Mesenchymal stem cell (in vitro differentiated cells and primary cell): ENCODE measurements around the gene RNF40.

Experiments
- DNase-seq: peaks from one replicate; pipeline ENCODE4 v3.0.0-alpha.2; 2013
- H2AFZ ChIP-seq: one replicate; pipeline ENCODE4 v1.6.1; 2013; ENCODE audit warnings: low read depth, mild to moderate bottlenecking, control low read depth, inconsistent platforms, low read length, moderate library complexity
- H2AK5ac ChIP-seq: 2 replicates; pipeline ENCODE4 v1.6.1; 2013; ENCODE audit warnings: low read length, moderate library complexity, mild to moderate bottlenecking, inconsistent platforms; ENCODE audit not compliant: severe bottlenecking
- H2BK120ac ChIP-seq: one replicate; pipeline ENCODE4 v1.6.1; 2013; ENCODE audit warnings: low read depth, mild to moderate bottlenecking, inconsistent platforms, low read length, moderate library complexity
- H2BK12ac ChIP-seq, 2 experiments: one replicate each; pipeline ENCODE4 v1.6.1; 2013; ENCODE audit warnings: inconsistent platforms in 2 of 2, low read length in 2 of 2, mild to moderate bottlenecking in 2 of 2, moderate library complexity in 2 of 2, control low read depth in 1 of 2
- H2BK15ac ChIP-seq: one replicate; pipeline ENCODE4 v1.6.1; 2013; ENCODE audit warnings: mild to moderate bottlenecking, low read depth, inconsistent platforms; ENCODE audit not compliant: poor library complexity, severe bottlenecking
- H2BK5ac ChIP-seq: 2 replicates; pipeline ENCODE4 v1.6.1; 2013; ENCODE audit warnings: low read depth, mild to moderate bottlenecking, low read length, control low read depth, inconsistent platforms; ENCODE audit not compliant: poor library complexity, severe bottlenecking
- H3K14ac ChIP-seq, 2 experiments: one replicate each; pipeline ENCODE4 v1.6.1; 2013; ENCODE audit warnings: inconsistent platforms in 2 of 2, low read length in 2 of 2, control low read depth in 1 of 2, mild to moderate bottlenecking in 1 of 2, moderate library complexity in 1 of 2
- H3K18ac ChIP-seq, 2 experiments: one replicate each; pipeline ENCODE4 v1.6.1; 2013; ENCODE audit warnings: inconsistent platforms in 2 of 2, low read length in 2 of 2, control low read depth in 1 of 2, low read depth in 1 of 2, mild to moderate bottlenecking in 1 of 2
- H3K23ac ChIP-seq, 2 experiments: one replicate each; pipeline ENCODE4 v1.6.1; 2013; ENCODE audit warnings: inconsistent platforms in 2 of 2, low read length in 2 of 2, mild to moderate bottlenecking in 2 of 2, moderate library complexity in 2 of 2, control low read depth in 1 of 2
- H3K27ac ChIP-seq: 2 replicates; pipeline ENCODE4 v1.5.1; 2013; ENCODE audit warnings: mild to moderate bottlenecking, moderate library complexity, low read length, control low read depth, inconsistent platforms; ENCODE audit not compliant: poor library complexity, severe bottlenecking
- H3K27me3 ChIP-seq, 2 experiments: 2 replicates each; pipeline versions ENCODE4 v1.6.1 to v1.7.0; 2013; ENCODE audit warnings: low read length in 2 of 2, mild to moderate bottlenecking in 2 of 2, moderate library complexity in 2 of 2, control low read depth in 1 of 2, inconsistent platforms in 1 of 2; ENCODE audit not compliant: control insufficient read depth in 1 of 2, insufficient read depth in 1 of 2
- H3K36me3 ChIP-seq, 2 experiments: 2 replicates each; pipeline versions ENCODE4 v1.6.1 to v1.7.0; 2013; ENCODE audit warnings: low read length in 2 of 2, control low read depth in 1 of 2, inconsistent platforms in 1 of 2, low read depth in 1 of 2, mild to moderate bottlenecking in 1 of 2; ENCODE audit not compliant: insufficient read depth in 2 of 2, control insufficient read depth in 1 of 2
- H3K4ac ChIP-seq, 2 experiments: one replicate each; pipeline ENCODE4 v1.6.1; 2013; ENCODE audit warnings: inconsistent platforms in 2 of 2, low read length in 2 of 2, mild to moderate bottlenecking in 2 of 2, moderate library complexity in 2 of 2, control low read depth in 1 of 2, low read depth in 1 of 2
- H3K4me1 ChIP-seq: 2 replicates; pipeline ENCODE4 v1.6.1; 2013; ENCODE audit warnings: low read depth, low read length, control low read depth; ENCODE audit not compliant: control insufficient read depth, insufficient read depth
- H3K4me2 ChIP-seq: 2 replicates; pipeline ENCODE4 v1.6.1; 2013; ENCODE audit warnings: low read length, mild to moderate bottlenecking, inconsistent platforms; ENCODE audit not compliant: poor library complexity, severe bottlenecking
- H3K4me3 ChIP-seq, 2 experiments: 2 replicates each; pipeline versions ENCODE4 v1.5.1 to v1.7.0; 2013; ENCODE audit warnings: low read length in 2 of 2, mild to moderate bottlenecking in 2 of 2, control low read depth in 1 of 2, low read depth in 1 of 2; ENCODE audit not compliant: insufficient read depth in 1 of 2
- H3K79me1 ChIP-seq: replicated peaks from 2 replicates; pipeline ENCODE4 v1.6.1; 2013; ENCODE audit warnings: mild to moderate bottlenecking, control low read depth, low read length, inconsistent platforms; ENCODE audit not compliant: poor library complexity, severe bottlenecking
- H3K9ac ChIP-seq: 2 replicates; pipeline ENCODE4 v1.7.0; 2013; ENCODE audit warnings: mild to moderate bottlenecking, low read length, moderate library complexity
- H3K9me3 ChIP-seq: 2 replicates; pipeline ENCODE4 v1.7.0; 2013; ENCODE audit warnings: mild to moderate bottlenecking, low read length; ENCODE audit not compliant: control insufficient read depth
- H4K8ac ChIP-seq: one replicate; pipeline ENCODE4 v1.6.1; 2013; ENCODE audit warnings: inconsistent platforms, mild to moderate bottlenecking, low read length, moderate library complexity
- H4K91ac ChIP-seq: one replicate; pipeline ENCODE4 v1.6.1; 2013; ENCODE audit warnings: mild to moderate bottlenecking, low read length, inconsistent platforms
- WGBS: methylation state at CpG from one replicate; pipeline ENCODE4 v1.1.7; 2013; ENCODE audit warnings: mixed read lengths; 5-methylcytosine and 5-hydroxymethylcytosine counted together

RNF40 gene

GRCh38 chr16:30780021-30780420, 17.9 kb downstream of the RNF40 start:
- Histone ChIP-seq H2BK120ac (no peak overlapping the region), H3K4me1 (peaks cover 13% of the 10 kb centered on the region), H3K79me1 (peaks cover 56% of the 10 kb centered on the region), H3K9me3 (no peaks in the 10 kb centered on the region), H2AFZ (no peak overlapping the region), H2BK12ac (no peak overlapping the region), H3K18ac (no peak overlapping the region), H2BK5ac (no peak overlapping the region), H3K4ac (no peak overlapping the region), H2AK5ac (no peak overlapping the region), H3K27me3 (no peaks in the 10 kb centered on the region), H3K9ac (no peak overlapping the region), H3K23ac (no peak overlapping the region), H3K4me2 (no peak overlapping the region), H3K14ac (no peak overlapping the region), H4K91ac (no peak overlapping the region), H3K36me3 (peaks cover 31 to 70% of the 10 kb centered on the region in 2 experiments), H3K4me3 (no peak overlapping the region), H2BK15ac (no peak overlapping the region), H4K8ac (no peak overlapping the region), H3K27ac (no peak overlapping the region)
- 98% methylated on average over 3 of the region's 3 CpGs for WGBS
- DNase-seq, result no peak

DNA sequence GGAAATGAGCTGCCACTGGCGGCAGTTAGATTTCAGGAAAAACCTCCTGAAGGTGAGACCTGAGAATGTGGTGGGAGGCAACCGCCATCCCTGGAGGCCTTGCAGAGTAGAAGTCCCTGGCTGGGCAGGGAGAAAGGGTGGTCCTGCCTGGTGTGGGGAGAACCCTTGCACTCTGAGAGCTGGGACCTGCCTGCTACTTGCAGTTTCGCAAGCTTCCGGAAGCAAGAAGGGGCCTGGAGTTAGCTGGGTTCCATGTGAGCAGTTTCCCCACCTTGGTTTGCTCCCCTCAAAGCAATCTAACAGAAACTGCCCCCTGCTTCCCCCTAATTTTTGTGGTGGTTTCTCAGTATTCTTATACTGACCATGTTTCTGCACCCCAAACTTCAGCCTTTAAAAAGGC, 18.4 kb downstream of the RNF40 start:
- Histone ChIP-seq H3K23ac (no peak overlapping the region), H3K9me3 (no peaks in the 10 kb centered on the region), H3K4me1 (peaks cover 13% of the 10 kb centered on the region), H3K27ac (no peak overlapping the region), H3K36me3 (peaks cover 31 to 74% of the 10 kb centered on the region in 2 experiments), H3K4me3 (no peak overlapping the region), H3K27me3 (no peaks in the 10 kb centered on the region), H3K79me1 (peaks cover 60% of the 10 kb centered on the region), H2BK5ac (no peak overlapping the region), H3K4ac (no peak overlapping the region), H4K91ac (no peak overlapping the region), H2BK15ac (no peak overlapping the region), H2AFZ (no peak overlapping the region), H2BK12ac (no peak overlapping the region), H2BK120ac (no peak overlapping the region), H3K4me2 (no peak overlapping the region), H3K14ac (no peak overlapping the region), H3K18ac (no peak overlapping the region), H3K9ac (no peak overlapping the region), H2AK5ac (no peak overlapping the region), H4K8ac (no peak overlapping the region)
- DNase-seq, result no peak
- 99% methylated on average over 4 of the region's 4 CpGs for WGBS

DNA sequence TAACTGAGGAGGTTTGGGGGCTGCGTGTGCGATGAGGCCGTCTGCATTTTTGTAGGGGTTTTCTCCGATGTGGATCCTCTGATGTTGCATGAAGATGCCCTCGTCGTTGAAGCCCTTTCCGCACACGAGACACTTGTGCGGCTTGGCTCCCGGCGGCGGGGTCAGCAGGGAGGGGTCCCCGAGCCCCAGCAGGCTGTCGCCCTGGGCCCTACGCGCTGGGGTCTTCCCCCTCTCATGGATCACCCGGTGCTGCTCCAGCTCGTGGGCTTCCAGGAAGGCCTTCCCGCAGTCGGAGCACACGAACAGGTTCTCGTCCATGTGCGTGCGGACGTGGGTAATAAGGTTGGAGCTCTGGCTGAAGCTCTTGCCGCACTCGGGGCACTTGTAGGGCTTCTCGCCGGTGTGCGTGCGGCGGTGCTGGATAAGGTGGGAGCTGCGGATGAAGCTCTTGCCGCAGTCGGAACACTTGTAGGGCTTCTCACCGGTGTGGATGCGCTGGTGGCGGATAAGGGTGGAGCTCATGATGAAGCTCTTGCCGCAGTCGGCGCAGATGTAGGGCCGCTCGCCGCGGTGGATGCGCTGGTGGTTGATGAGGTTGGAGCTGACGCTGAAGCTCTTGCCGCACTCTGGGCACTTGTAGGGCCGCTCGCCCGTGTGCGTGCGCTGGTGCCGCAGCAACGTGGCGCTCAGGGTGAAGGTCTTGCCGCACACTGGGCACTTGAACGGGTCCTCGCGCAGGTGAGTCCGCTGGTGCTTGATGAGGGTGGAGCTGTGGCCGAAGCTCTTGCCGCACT, 20.6 kb downstream of the RNF40 start:
- Histone ChIP-seq H3K27ac (no peak overlapping the region), H3K4ac (no peak overlapping the region), H4K8ac (no peak overlapping the region), H2BK12ac (no peak overlapping the region), H2BK120ac (no peak overlapping the region), H2AFZ (no peak overlapping the region), H3K9ac (no peak overlapping the region), H4K91ac (no peak overlapping the region), H3K79me1 (peaks cover 46% of the 10 kb centered on the region), H3K4me2 (no peak overlapping the region), H3K4me3 (no peak overlapping the region), H3K4me1 (peaks cover 11% of the 10 kb centered on the region), H3K14ac (no peak overlapping the region), H3K36me3 (peaks cover 31 to 71% of the 10 kb centered on the region in 2 experiments), H3K18ac (no peak overlapping the region), H2BK5ac (no peak overlapping the region), H3K27me3 (no peaks in the 10 kb centered on the region), H3K9me3 (no peaks in the 10 kb centered on the region), H2AK5ac (no peak overlapping the region), H3K23ac (no peak overlapping the region), H2BK15ac (no peak overlapping the region)
- no peak for DNase-seq
- 98% methylated on average over 63 of the region's 63 CpGs for WGBS

DNA sequence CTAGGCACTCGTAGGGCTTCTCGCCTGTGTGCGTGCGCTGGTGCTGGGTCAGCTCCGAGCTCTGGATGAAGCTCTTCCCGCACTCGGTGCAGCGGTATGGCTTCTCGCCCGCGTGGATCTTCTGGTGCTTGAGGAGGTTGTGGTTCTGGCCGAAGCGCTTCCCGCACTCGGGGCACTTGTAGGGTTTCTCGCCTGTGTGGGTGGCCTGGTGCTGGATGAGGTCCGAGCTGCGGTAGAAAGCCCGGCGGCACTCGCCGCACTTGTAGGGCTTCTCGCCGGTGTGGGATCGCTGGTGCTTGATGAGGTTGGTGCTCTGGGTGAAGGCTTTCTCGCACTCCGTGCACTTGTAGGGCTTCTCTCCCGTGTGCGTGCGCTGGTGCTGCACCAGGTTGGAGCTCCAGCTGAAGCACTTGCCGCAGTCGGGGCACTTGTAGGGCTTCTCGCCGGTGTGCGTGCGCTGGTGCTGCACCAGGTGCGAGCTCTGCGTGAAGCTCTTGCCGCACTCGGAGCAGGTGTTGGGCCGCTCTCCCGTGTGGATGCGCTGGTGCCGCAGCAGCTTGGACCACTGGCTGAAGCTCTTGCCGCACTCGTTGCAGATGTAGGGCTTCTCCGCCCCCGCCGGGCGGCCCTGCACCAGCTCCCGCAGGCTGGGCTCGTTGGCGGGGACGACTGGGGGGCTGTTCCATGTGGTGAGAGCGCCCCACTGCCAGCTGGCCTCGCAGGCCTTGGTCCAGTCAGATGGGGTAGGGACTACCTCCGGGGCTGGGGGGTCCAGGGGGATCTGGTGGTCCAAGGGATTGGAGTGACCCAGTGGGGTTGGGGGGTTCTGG, 21.4 kb downstream of the RNF40 start:
- no peak overlapping the region for H3K27ac ChIP-seq
- no peak overlapping the region for H3K14ac ChIP-seq
- H3K4me3 ChIP-seq, result no peak overlapping the region
- H2AFZ ChIP-seq, result no peak overlapping the region
- H3K23ac ChIP-seq, result no peak overlapping the region
- H3K36me3 ChIP-seq, result peaks cover 31 to 65% of the 10 kb centered on the region in 2 experiments
- no peak overlapping the region for H2BK5ac ChIP-seq
- H3K27me3 ChIP-seq, result no peaks in the 10 kb centered on the region
- no peak for DNase-seq
- H2BK120ac ChIP-seq, result no peak overlapping the region
- H4K91ac ChIP-seq, result no peak overlapping the region
- no peak overlapping the region for H3K4me2 ChIP-seq
- H3K18ac ChIP-seq, result no peak overlapping the region
- H3K9ac ChIP-seq, result no peak overlapping the region
- H4K8ac ChIP-seq, result no peak overlapping the region
- no peak overlapping the region for H3K4ac ChIP-seq
- H3K4me1 ChIP-seq, result peaks cover 11% of the 10 kb centered on the region
- H3K79me1 ChIP-seq, result peaks cover 44% of the 10 kb centered on the region
- 97% methylated on average over 57 of the region's 57 CpGs for WGBS
- no peaks in the 10 kb centered on the region for H3K9me3 ChIP-seq
- H2BK12ac ChIP-seq, result no peak overlapping the region
- H2BK15ac ChIP-seq, result no peak overlapping the region
- H2AK5ac ChIP-seq, result no peak overlapping the region
